ENCODE results near the gene HUS1B. TPM values are rescaled to one million over a fixed set of nuclear protein-coding genes. Genes with fewer than 3 reads are reported as not detected.
A peak's percentile ranks its signal among the peaks of the same experiment; 100 is the strongest.

The HUS1B gene
- total RNA-seq, 2 donors from 2014 or later: 1.8 to 2.4 TPM

- peaks cover 54% of the 10 kb centered on the region for H3K4me1 Mint-ChIP-seq
- H3K27me3 Mint-ChIP-seq: no peaks in the 10 kb centered on the region
- peak overlapping the region; percentile 73 for H3K27ac Mint-ChIP-seq
- peak overlapping the region; percentile 46 for H3K4me3 Mint-ChIP-seq
- ATAC-seq (replicated peaks): peak; percentile 11
- no peaks in the 10 kb centered on the region for H3K9me3 Mint-ChIP-seq
- H3K36me3 Mint-ChIP-seq (ENCODE audit: low read depth): peaks cover 31% of the 10 kb centered on the region
Observed at GRCh38 chr6:659716-660581, 3.0 kb upstream of the HUS1B start.

GRCh38 chr6:658244-658643 is 1.3 kb upstream of the HUS1B start:
- Mint-ChIP-seq H3K9me3 (no peaks in the 10 kb centered on the region), H3K4me1 (peaks cover 43% of the 10 kb centered on the region), H3K27me3 (no peaks in the 10 kb centered on the region), H3K36me3 (ENCODE audit: low read depth) (peaks cover 40% of the 10 kb centered on the region), H3K4me3 (no peak overlapping the region), H3K27ac (no peak overlapping the region)
- ATAC-seq (replicated peaks): no peak

- no peak overlapping the region for H3K27ac Mint-ChIP-seq
- no peaks in the 10 kb centered on the region for H3K27me3 Mint-ChIP-seq
- H3K9me3 Mint-ChIP-seq: no peaks in the 10 kb centered on the region
- peaks cover 43% of the 10 kb centered on the region for H3K4me1 Mint-ChIP-seq
- peaks cover 40% of the 10 kb centered on the region for H3K36me3 Mint-ChIP-seq (ENCODE audit: low read depth)
- H3K4me3 Mint-ChIP-seq: no peak overlapping the region
- ATAC-seq (replicated peaks): no peak
Observed at GRCh38 chr6:657743-658142, 843 bp upstream of the HUS1B start.

- Mint-ChIP-seq H3K4me1 (peaks cover 15% of the 10 kb centered on the region), H3K27ac (no peak overlapping the region), H3K9me3 (no peaks in the 10 kb centered on the region), H3K36me3 (ENCODE audit: low read depth) (peaks cover 40% of the 10 kb centered on the region), H3K4me3 (no peak overlapping the region), H3K27me3 (no peaks in the 10 kb centered on the region)
- no peak for ATAC-seq (replicated peaks)
Observed at GRCh38 chr6:654136-654535, 2.8 kb downstream of the HUS1B start.

- Mint-ChIP-seq H3K9me3 (no peaks in the 10 kb centered on the region), H3K4me3 (peak overlapping the region; percentile 11), H3K4me1 (peaks cover 12% of the 10 kb centered on the region), H3K36me3 (ENCODE audit: low read depth) (peaks cover 37% of the 10 kb centered on the region), H3K27ac (peak overlapping the region; percentile 55), H3K27me3 (no peaks in the 10 kb centered on the region)
- ATAC-seq (replicated peaks): peak; percentile 88
Observed at GRCh38 chr6:652865-653264, 4.0 kb downstream of the HUS1B start.

- Mint-ChIP-seq H3K27me3 (no peaks in the 10 kb centered on the region), H3K4me1 (peaks cover 17% of the 10 kb centered on the region), H3K4me3 (no peak overlapping the region), H3K36me3 (ENCODE audit: low read depth) (peaks cover 11% of the 10 kb centered on the region), H3K27ac (no peak overlapping the region), H3K9me3 (no peaks in the 10 kb centered on the region)
- no peak for ATAC-seq (replicated peaks)
Observed at GRCh38 chr6:650098-650497, 6.8 kb downstream of the HUS1B start.

- no peak overlapping the region for H3K27ac Mint-ChIP-seq
- H3K9me3 Mint-ChIP-seq: no peaks in the 10 kb centered on the region
- peaks cover under 1% of the 10 kb centered on the region for H3K36me3 Mint-ChIP-seq (ENCODE audit: low read depth)
- ATAC-seq (replicated peaks): no peak
- H3K4me3 Mint-ChIP-seq: no peak overlapping the region
- H3K4me1 Mint-ChIP-seq: peaks cover 17% of the 10 kb centered on the region
- no peaks in the 10 kb centered on the region for H3K27me3 Mint-ChIP-seq
Observed at GRCh38 chr6:642805-643204, 14.1 kb downstream of the HUS1B start.

- no peak overlapping the region for H3K4me3 Mint-ChIP-seq
- H3K27me3 Mint-ChIP-seq: no peaks in the 10 kb centered on the region
- H3K27ac Mint-ChIP-seq: no peak overlapping the region
- peaks cover 14% of the 10 kb centered on the region for H3K36me3 Mint-ChIP-seq (ENCODE audit: low read depth)
- no peak for ATAC-seq (replicated peaks)
- H3K4me1 Mint-ChIP-seq: peaks cover 19% of the 10 kb centered on the region
- H3K9me3 Mint-ChIP-seq: no peaks in the 10 kb centered on the region
Observed at GRCh38 chr6:641225-641985, 15.5 kb downstream of the HUS1B start.

GRCh38 chr6:636488-636887 is 20.4 kb downstream of the HUS1B start:
- peak; percentile 99 for ATAC-seq (replicated peaks)
- H3K36me3 Mint-ChIP-seq (ENCODE audit: low read depth): peaks cover 55% of the 10 kb centered on the region
- peak overlapping the region; percentile 58 for H3K27ac Mint-ChIP-seq
- H3K27me3 Mint-ChIP-seq: no peaks in the 10 kb centered on the region
- H3K4me3 Mint-ChIP-seq: peak overlapping the region; percentile 29
- H3K9me3 Mint-ChIP-seq: no peaks in the 10 kb centered on the region
- H3K4me1 Mint-ChIP-seq: peaks cover 13% of the 10 kb centered on the region

- no peaks in the 10 kb centered on the region for H3K9me3 Mint-ChIP-seq
- no peak overlapping the region for H3K4me3 Mint-ChIP-seq
- H3K27me3 Mint-ChIP-seq: no peaks in the 10 kb centered on the region
- H3K36me3 Mint-ChIP-seq (ENCODE audit: low read depth): peaks cover 61% of the 10 kb centered on the region
- H3K4me1 Mint-ChIP-seq: peaks cover 13% of the 10 kb centered on the region
- no peak for ATAC-seq (replicated peaks)
- H3K27ac Mint-ChIP-seq: no peak overlapping the region
Observed at GRCh38 chr6:635233-635632, 21.7 kb downstream of the HUS1B start.

- Mint-ChIP-seq H3K4me1 (peaks cover 13% of the 10 kb centered on the region), H3K9me3 (no peaks in the 10 kb centered on the region), H3K27me3 (no peaks in the 10 kb centered on the region), H3K4me3 (no peak overlapping the region), H3K27ac (no peak overlapping the region), H3K36me3 (ENCODE audit: low read depth) (peaks cover 72% of the 10 kb centered on the region)
- peak; percentile 48 for ATAC-seq (replicated peaks)
Observed at GRCh38 chr6:633611-634010, 23.3 kb downstream of the HUS1B start.

GRCh38 chr6:628766-629165 is 28.1 kb downstream of the HUS1B start:
- H3K4me3 Mint-ChIP-seq: peak overlapping the region; percentile 9
- H3K27me3 Mint-ChIP-seq: no peaks in the 10 kb centered on the region
- no peaks in the 10 kb centered on the region for H3K9me3 Mint-ChIP-seq
- no peak overlapping the region for H3K27ac Mint-ChIP-seq
- H3K4me1 Mint-ChIP-seq: peaks cover 4% of the 10 kb centered on the region
- peaks cover 79% of the 10 kb centered on the region for H3K36me3 Mint-ChIP-seq (ENCODE audit: low read depth)
- ATAC-seq (replicated peaks): no peak

GRCh38 chr6:626236-626635 is 30.7 kb downstream of the HUS1B start:
- Mint-ChIP-seq H3K27me3 (no peaks in the 10 kb centered on the region), H3K4me3 (no peak overlapping the region), H3K9me3 (no peaks in the 10 kb centered on the region), H3K27ac (no peak overlapping the region), H3K36me3 (ENCODE audit: low read depth) (peaks cover 85% of the 10 kb centered on the region), H3K4me1 (peaks cover 5% of the 10 kb centered on the region)
- ATAC-seq (replicated peaks): no peak

- Mint-ChIP-seq H3K4me3 (no peak overlapping the region), H3K27me3 (no peaks in the 10 kb centered on the region), H3K27ac (no peak overlapping the region), H3K36me3 (ENCODE audit: low read depth) (peaks cover 82% of the 10 kb centered on the region), H3K9me3 (no peaks in the 10 kb centered on the region), H3K4me1 (peaks cover 5% of the 10 kb centered on the region)
- ATAC-seq (replicated peaks): no peak
Observed at GRCh38 chr6:624979-625378, 31.9 kb downstream of the HUS1B start.

GRCh38 chr6:622462-622861 is 34.4 kb downstream of the HUS1B start:
- no peaks in the 10 kb centered on the region for H3K27me3 Mint-ChIP-seq
- H3K36me3 Mint-ChIP-seq (ENCODE audit: low read depth): peaks cover 80% of the 10 kb centered on the region
- no peak overlapping the region for H3K27ac Mint-ChIP-seq
- no peak overlapping the region for H3K4me3 Mint-ChIP-seq
- no peak for ATAC-seq (replicated peaks)
- H3K9me3 Mint-ChIP-seq: no peaks in the 10 kb centered on the region
- peaks cover 5% of the 10 kb centered on the region for H3K4me1 Mint-ChIP-seq
